Stimulated activated naive B cell treated with anti-CD40 and anti-IgM and Interleukin-4, amounts not matched to agents 10 μg/mL and 1 μg/mL and 100 μg/mL, for 72 hours (primary cell): Measurements from ENCODE around the gene RPN1.
"Not testable (repeated sequence)": the region's sequence is repeated elsewhere in the genome, so short reads cannot be mapped to it uniquely, and the experiment has no call there.

Source experiments
- ATAC-seq, 2 donors: fragments of 150-1000 bp; cut with Tn5 transposase; replicated peaks; 2 replicates each; pipeline ENCODE4 v1.10.0; 2021; ENCODE audit warnings: moderate library complexity in 1 of 2
- DNase-seq: peaks from one replicate; pipeline ENCODE4 v3.0.0; 2021
- H3K27ac Mint-ChIP-seq: one replicate; pipeline ENCODE4 v1.8.0; 2022; ENCODE audit warnings: mild to moderate bottlenecking, mixed read lengths
- H3K27me3 Mint-ChIP-seq, 2 donors: one replicate each; pipeline ENCODE4 v1.8.0; 2022; ENCODE audit warnings: mixed read lengths in 2 of 2
- H3K36me3 Mint-ChIP-seq, 2 donors: one replicate each; pipeline ENCODE4 v1.8.0; 2022; ENCODE audit warnings: mixed read lengths in 2 of 2, mild to moderate bottlenecking in 1 of 2
- H3K4me1 Mint-ChIP-seq, 2 donors: one replicate each; pipeline ENCODE4 v1.8.0; 2022; ENCODE audit warnings: mixed read lengths in 2 of 2, mild to moderate bottlenecking in 1 of 2
- H3K4me3 Mint-ChIP-seq, 2 donors: one replicate each; pipeline ENCODE4 v1.8.0; 2022; ENCODE audit warnings: mild to moderate bottlenecking in 2 of 2, mixed read lengths in 2 of 2, moderate library complexity in 1 of 2
- H3K9me3 Mint-ChIP-seq, 2 donors: one replicate each; pipeline ENCODE4 v1.8.0; 2022; ENCODE audit warnings: mixed read lengths in 2 of 2, mild to moderate bottlenecking in 1 of 2

The RPN1 gene

DNA sequence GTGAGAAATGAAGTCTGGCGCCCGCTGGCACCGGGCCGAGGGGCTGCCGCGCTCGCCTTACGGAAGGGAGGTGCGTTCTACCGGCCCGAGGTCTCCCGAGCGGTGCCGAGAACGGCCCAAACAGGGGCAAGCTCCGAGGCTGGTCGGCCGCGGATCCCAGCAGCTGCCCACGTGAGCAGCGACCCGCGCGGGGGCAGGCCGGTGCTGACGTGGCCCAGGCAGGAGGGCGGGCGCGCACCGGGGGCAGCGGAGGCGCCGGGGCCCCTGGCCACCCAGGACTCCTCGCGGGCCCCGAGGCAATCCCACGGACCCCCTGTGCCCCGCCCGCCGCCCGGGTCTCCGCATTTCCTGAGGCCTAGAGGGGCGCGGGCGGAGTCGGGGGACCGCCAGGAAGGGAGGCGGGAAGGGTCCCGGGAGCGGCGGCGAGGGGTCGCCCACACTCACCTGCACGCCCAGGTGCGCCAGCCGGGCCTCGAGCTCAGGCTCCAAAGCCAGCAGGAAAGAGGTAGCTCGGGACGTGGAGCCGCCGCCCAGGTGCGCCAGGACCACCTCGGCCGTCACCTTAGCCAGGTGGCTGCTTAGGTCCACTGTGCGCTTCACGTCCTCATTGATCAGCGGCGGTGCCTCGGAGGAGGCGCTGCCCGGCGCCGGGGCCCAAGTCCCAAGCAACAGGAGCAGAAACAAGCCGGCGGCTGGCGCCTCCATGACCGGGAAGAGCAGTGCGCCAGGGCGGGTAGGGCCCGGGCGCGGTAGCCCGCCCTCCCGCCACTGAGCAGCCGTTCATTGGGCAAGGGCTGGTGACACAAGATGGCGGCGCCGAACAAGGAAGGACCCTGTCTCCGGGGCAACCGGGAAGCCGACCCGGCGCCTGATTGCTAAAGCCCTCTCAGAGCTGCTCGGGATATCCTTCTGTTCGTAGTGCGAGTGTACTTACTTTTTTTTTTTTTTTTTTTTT lies at the start of gene RPN1:
Gene RPN1, minus strand, starts transcription at position 723 of the 955 bp plus-strand sequence. Its CDS starts 18 bp downstream, at position 705.
- Mint-ChIP-seq H3K4me3 (peak within 1 kb of the TSS; percentile 91 to 96), H3K9me3 (no peaks in the 10 kb centered on the region), H3K36me3 (peaks cover 3 to 4% of the 10 kb centered on the region in 2 donors), H3K27me3 (no peaks in the 10 kb centered on the region), H3K27ac (peak within 1 kb of the TSS; percentile 97), H3K4me1 (peaks cover 12 to 39% of the 10 kb centered on the region in 2 donors)
- DNase-seq, result peak; percentile 94
- ATAC-seq, result peak; percentile 97 to 98

DNA sequence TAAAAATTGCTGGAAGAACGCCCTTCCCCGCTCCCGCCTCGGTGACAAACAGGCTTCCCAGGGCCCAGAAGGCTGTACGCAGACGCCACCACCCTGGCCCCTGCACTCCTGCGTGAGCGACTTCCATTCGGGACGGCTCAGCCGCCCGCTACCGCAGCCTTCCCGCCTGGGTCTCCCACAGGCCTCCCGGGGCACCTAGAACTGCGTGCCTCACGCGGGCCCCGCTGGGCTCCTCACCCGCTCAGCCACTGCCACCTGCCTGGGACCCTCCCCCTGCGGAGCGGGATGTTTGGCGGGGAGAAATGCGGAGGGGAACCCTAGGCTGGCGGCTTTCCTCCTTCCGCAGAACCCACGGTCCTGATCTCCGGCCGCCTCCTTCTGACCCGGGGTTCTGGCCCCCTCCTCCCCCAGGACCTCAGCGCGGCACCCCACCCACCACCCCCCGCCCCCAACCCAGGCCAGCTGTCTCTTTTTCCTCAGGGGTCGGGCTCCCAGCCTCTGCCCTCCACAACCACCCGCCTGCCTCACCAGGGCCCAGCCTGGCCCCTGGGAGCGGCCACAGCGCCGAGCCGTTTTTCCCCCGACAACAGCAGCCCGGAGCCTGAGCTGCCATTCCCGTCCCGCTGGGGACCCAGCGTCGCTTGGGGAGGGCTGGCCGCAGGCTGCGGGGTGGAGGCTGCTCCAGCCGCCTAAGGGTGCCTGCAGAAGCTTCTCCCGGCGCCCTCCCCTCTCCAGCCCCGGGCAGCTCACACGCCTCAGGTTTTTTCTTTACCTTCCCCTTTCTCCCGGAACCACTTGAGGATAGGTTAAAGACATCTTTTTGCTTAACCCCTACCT lies 47.8 kb upstream of the RPN1 start:
- Mint-ChIP-seq H3K9me3 (no peaks in the 10 kb centered on the region), H3K36me3 (no peaks in the 10 kb centered on the region), H3K27ac (peak overlapping the region; percentile 80), H3K4me1 (peaks cover 9 to 15% of the 10 kb centered on the region in 2 donors), H3K4me3 (peak overlapping the region; percentile 82 to 90), H3K27me3 (no peaks in the 10 kb centered on the region)
- DNase-seq (peak; percentile 15), ATAC-seq (peak; percentile 78)

DNA sequence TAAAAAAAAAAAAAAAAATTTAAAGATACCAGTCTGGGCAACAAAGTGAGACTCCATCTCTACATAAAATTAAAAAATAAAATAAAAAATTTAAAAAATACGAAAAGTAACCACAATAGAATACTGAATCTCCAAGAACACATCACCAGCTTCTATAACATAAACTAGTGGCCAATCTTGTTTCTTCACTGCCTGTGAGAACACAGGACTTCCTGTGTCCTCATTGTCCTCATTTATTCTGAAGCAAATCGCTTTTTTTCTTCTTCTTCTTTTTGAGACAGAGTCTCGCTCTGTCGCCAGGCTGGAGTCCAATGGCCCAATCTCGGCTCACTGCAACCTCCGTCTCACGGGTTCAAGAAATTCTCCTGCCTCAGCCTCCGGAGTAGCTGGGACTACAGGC lies 46.7 kb upstream of the RPN1 start:
- Mint-ChIP-seq H3K27ac (no peak overlapping the region), H3K36me3 (no peaks in the 10 kb centered on the region), H3K4me3 (no peak overlapping the region), H3K4me1 (peaks cover 9 to 15% of the 10 kb centered on the region in 2 donors), H3K9me3 (no peaks in the 10 kb centered on the region), H3K27me3 (no peaks in the 10 kb centered on the region)
- DNase-seq, result no peak
- ATAC-seq, result no peak

DNA sequence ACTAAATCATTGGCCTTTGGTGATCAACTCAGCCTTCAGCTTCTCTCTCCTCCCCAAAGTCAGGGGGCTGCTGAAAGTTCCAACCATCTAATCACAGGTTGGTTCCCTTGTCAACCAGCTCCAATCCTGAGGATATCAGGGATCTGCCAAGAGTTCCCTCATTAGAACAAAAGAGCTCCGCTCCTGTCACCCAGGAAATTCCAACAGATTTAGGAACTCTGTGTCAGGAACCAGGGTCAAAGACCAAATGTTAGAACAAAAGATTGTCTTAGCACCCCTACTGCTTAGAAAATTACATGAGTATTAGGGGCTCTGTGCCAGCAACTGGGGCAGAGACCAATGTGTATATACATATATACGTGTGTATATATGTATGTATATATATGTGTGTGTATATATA lies 43.1 kb upstream of the RPN1 start:
- Mint-ChIP-seq H3K4me1 (peaks cover 3 to 5% of the 10 kb centered on the region in 2 donors), H3K36me3 (no peaks in the 10 kb centered on the region), H3K9me3 (no peaks in the 10 kb centered on the region), H3K4me3 (no peak overlapping the region), H3K27me3 (no peaks in the 10 kb centered on the region), H3K27ac (no peak overlapping the region)
- DNase-seq (no peak), ATAC-seq (no peak)

DNA sequence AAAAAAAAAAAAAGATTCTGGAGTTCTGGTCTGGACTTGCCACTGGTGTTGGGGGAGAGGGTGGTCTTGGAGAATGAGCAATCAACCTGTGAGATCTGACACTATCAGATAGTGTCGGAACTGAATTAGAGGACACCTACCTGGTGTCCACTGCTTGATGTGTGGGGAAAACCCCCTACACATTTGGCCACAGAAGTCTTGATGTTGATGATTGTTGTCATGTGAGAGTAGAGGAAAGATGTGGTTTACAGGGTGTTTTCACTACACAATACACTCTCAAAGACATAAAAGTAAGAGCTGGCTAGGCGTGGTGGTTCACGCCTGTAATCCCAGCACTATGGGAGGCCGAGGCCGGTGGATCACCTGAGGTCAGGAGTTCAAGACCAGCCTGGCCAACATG lies 38.4 kb upstream of the RPN1 start:
- Mint-ChIP-seq H3K27ac (no peak overlapping the region), H3K9me3 (no peaks in the 10 kb centered on the region), H3K36me3 (no peaks in the 10 kb centered on the region), H3K4me3 (no peak overlapping the region), H3K27me3 (no peaks in the 10 kb centered on the region), H3K4me1 (peaks cover 4 to 7% of the 10 kb centered on the region in 2 donors)
- no peak for DNase-seq
- no peak for ATAC-seq

DNA sequence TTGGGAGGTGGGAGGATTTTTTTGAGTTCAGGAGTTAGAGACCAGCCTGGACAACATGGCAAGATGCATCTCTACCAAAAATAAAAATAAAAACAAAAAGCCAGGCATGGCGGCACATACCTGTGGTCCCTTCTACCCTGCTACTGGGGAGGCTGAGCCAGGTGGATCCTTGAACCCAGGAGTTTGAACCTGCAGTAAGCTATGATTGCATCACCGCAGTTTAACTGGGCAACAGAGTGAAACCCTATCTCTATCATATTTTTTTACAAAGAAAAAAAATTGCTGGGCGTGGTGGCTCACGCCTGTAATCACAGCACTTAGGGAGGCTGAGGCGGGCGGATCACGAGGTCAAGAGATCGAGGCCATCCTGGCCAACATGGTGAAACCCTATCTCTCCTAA lies 35.8 kb upstream of the RPN1 start:
- no peaks in the 10 kb centered on the region for H3K27me3 Mint-ChIP-seq
- H3K9me3 Mint-ChIP-seq, result no peaks in the 10 kb centered on the region
- no peaks in the 10 kb centered on the region for H3K36me3 Mint-ChIP-seq
- DNase-seq (no peak), ATAC-seq (no peak)
- no peak overlapping the region for H3K4me3 Mint-ChIP-seq
- H3K4me1 Mint-ChIP-seq, result peaks cover 7 to 17% of the 10 kb centered on the region in 2 donors
- no peak overlapping the region for H3K27ac Mint-ChIP-seq

DNA sequence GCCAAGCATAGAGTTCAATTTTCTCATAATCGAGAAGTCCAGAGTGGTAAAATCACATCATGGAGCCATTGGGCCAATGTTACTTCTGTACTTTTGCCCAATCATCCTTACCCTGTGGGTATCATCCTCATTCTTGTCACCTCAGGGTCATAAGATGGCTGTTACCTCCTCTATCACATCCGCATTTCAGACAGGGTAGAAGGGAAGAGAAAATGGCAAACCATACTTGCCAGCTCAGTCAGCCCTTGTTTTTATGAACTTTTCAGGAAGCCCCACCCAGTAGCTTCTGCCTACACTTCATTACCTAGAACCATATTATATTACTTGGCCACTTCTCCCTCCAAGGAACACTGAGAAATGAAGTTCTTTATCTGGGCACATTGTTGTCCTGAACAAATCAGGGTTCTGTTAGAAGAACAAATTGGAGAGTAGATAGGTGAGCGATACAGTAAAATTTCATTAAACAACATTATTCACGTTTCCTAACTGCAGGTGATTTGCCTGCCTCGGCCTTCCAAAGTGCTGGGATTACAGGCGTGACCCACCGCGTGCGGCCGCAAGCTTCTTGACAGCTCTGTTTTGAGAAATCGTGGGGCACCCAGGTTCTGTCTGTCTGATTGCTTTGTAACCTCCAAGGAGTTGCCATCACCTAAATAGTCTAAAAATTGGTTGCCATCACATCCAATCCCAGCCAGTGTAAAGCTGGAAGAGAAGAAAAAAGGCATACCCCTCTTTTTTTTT lies 34.5 kb upstream of the RPN1 start:
- Mint-ChIP-seq H3K4me1 (peaks cover 13 to 27% of the 10 kb centered on the region in 2 donors), H3K36me3 (peaks cover 0 to 4% of the 10 kb centered on the region in 2 donors), H3K27me3 (no peaks in the 10 kb centered on the region), H3K9me3 (no peaks in the 10 kb centered on the region), H3K4me3 (no peak overlapping the region), H3K27ac (no peak overlapping the region)
- ATAC-seq (no peak), DNase-seq (no peak)

DNA sequence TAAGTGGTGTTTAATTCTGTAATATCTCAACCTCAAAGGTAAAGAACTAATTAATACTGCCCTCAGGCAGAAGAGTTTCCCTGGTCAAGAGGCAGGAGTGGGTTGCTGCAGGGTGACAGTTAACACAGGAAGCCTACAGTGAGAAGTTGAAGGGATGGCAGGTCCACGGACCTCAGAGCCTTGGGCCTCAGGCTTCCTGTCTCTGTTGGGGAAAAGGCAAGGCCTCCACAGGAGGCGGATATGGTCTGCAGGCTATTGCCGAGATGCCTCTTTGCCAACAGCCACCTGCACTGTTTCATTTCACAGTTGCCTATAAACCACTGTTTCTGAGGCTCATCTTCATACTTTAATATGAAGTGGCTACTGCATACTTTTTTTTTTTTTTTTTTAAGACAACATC lies 33.3 kb upstream of the RPN1 start:
- peaks cover 0 to 4% of the 10 kb centered on the region in 2 donors for H3K36me3 Mint-ChIP-seq
- H3K4me3 Mint-ChIP-seq, result no peak overlapping the region
- no peaks in the 10 kb centered on the region for H3K9me3 Mint-ChIP-seq
- peaks cover 13 to 34% of the 10 kb centered on the region in 2 donors for H3K4me1 Mint-ChIP-seq
- DNase-seq, result no peak
- H3K27ac Mint-ChIP-seq, result peak overlapping the region; percentile 9
- no peak for ATAC-seq
- H3K27me3 Mint-ChIP-seq, result no peaks in the 10 kb centered on the region

DNA sequence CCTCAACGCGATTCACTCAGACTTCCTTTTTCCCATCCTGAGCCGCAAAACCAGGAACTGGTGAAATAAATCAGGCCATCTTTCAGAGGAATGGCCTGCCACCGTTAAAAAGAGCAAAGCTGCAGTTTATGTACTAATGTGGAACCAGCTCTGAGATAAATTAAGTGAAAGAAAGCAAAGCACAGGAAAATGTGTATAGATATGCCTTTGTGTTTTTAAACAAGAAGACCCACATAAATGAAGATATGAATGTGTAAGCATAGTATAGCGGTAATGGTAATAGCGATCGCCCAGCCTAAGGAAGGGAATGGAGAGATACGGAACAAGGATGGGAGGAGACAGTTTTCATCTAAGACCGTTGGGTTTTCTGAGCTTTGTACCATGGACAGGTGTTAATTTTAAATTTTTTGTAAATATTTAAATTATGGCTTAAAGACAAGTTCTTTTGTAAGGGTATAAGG lies 30.8 kb upstream of the RPN1 start:
- Mint-ChIP-seq H3K27ac (peak overlapping the region; percentile 99), H3K4me1 (peaks cover 13 to 34% of the 10 kb centered on the region in 2 donors), H3K27me3 (no peaks in the 10 kb centered on the region), H3K4me3 (peak overlapping the region; percentile 87 to 91), H3K9me3 (no peaks in the 10 kb centered on the region), H3K36me3 (peaks cover 0 to 4% of the 10 kb centered on the region in 2 donors)
- no peak for DNase-seq
- ATAC-seq, result no peak

DNA sequence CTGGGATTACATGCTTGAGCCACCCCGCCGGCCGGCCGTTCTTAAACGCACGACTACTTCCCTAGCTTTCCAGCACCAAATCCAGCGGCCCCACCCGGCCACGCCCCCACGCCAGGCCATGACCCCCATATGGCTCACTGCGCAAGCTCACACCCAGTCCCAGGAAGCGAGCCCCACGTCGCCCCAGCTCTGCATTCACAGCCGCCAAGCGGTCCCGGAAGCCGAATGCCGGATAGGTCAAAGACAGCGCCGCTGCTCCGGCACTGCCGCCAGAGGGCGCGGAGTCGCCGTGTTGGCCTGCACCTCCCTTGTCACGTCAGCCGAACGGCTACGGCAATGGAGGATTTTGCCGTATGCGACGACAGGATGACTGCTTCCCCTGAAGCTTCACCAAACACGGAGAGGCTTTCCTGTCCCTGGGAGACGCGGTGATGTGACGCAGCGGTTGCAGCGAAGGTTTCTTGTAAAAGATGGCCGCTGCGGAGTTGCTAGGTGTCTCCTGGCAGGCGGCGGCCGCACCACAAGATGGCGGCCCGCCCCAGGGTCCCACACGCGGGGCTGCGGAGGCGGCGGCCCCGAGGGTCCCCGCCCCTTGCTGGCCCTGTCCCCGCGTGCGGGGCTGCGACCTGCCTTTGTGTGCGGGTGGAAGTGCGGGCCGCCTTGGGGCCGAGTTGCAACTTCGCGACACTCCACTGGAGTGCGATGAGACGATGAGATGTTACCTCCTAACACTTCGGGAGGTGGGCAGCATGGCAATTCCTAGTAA lies 30.2 kb upstream of the RPN1 start:
- Mint-ChIP-seq H3K4me1 (peaks cover 13 to 34% of the 10 kb centered on the region in 2 donors), H3K4me3 (peak overlapping the region; percentile 87 to 91)

DNA sequence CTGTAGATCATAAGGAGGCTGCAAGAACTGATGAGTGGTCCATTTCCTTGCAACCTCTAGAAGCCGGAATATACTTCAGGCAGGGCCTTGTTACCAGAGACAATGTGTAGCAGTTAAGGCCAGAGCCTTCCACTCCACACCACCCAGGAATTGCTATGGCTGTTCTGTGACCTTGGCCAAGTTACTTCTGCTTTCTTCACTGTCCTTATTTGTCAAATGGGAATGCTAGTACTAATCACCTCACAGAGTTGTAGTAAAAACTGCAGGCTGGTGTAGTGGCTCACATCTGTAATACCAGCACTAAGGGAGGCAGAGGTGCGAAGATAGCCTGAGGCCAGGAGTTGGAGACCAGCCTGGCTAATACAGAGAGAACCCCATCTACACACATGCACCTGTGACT lies 28.7 kb upstream of the RPN1 start:
- no peak for ATAC-seq
- Mint-ChIP-seq H3K4me3 (peak overlapping the region in 1 of 2 donors; percentile 87), H3K4me1 (peaks cover 8 to 27% of the 10 kb centered on the region in 2 donors), H3K9me3 (no peaks in the 10 kb centered on the region), H3K36me3 (peaks cover 0 to 4% of the 10 kb centered on the region in 2 donors), H3K27me3 (no peaks in the 10 kb centered on the region), H3K27ac (peak overlapping the region; percentile 99)
- no peak for DNase-seq

More for the DNA sequence above, 30.2 kb upstream of the RPN1 start:
- Mint-ChIP-seq H3K27ac (peak overlapping the region; percentile 99), H3K27me3 (no peaks in the 10 kb centered on the region), H3K36me3 (peaks cover 0 to 4% of the 10 kb centered on the region in 2 donors), H3K9me3 (no peaks in the 10 kb centered on the region)
- ATAC-seq, result peak; percentile 97
- DNase-seq, result peak; percentile 98

DNA sequence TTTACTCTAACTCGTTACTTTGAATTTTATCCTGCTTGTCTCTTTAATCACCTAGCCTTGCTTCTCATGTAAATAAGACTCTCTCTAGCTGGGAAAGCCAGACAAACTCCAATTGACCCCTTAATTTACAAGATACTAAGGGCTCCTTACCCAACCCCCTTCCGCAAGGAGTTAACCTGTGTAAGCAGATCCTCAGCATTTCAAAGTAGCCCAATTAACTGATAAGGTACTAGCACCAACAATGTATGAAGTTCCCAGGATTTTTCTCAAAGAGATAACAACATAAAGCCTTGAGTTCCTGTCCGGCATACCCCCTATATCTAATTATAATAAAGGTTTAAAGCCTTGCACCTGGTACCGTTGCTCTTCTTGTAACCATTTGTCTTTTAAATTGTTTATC lies 25.2 kb upstream of the RPN1 start:
- H3K9me3 Mint-ChIP-seq, ATAC-seq, H3K27ac Mint-ChIP-seq, H3K27me3 Mint-ChIP-seq, H3K4me3 Mint-ChIP-seq, H3K36me3 Mint-ChIP-seq, DNase-seq: not testable (repeated sequence)
- peaks cover 6 to 13% of the 10 kb centered on the region in 2 donors for H3K4me1 Mint-ChIP-seq

DNA sequence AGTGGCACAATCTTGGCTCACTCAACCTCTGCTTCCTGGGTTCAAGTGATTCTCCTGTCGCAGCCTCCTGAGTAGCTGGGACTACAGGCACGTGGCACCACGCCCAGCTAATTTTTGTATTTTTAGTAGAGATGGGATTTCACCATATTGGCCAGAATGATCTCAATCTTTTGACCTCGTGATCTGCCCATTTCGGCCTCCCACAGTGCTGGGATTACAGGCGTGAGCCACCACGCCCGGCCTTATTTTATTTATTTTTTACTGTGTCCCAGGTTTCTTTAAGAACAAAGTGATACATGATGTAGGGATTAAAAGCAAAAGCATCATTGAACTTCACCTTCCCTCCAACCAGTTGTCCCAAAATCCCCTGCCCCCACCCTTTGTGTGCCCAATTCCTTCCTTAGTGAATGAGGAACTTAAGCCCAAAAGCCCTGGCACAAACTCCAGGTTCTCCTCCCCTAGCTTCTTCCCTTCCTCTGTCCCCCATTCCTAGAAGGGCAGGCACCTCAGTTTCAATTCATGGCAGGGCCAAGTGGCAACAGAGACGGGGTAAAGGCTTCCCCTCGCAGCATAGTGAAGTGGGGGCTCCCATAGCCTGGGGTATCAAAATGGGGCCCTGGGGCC lies 23.7 kb upstream of the RPN1 start:
- ATAC-seq (no peak), DNase-seq (no peak)
- H3K9me3 Mint-ChIP-seq, result no peaks in the 10 kb centered on the region
- H3K36me3 Mint-ChIP-seq, result peaks cover 0 to 1% of the 10 kb centered on the region in 2 donors
- no peaks in the 10 kb centered on the region for H3K27me3 Mint-ChIP-seq
- peaks cover 0 to 4% of the 10 kb centered on the region in 2 donors for H3K4me1 Mint-ChIP-seq
- no peak overlapping the region for H3K4me3 Mint-ChIP-seq
- peak overlapping the region; percentile 71 for H3K27ac Mint-ChIP-seq
